Gastrocnemius medialis (tissue), 4 donors: ENCODE data around the gene CACNA1G. TPM values are rescaled to one million over a fixed set of nuclear protein-coding genes. Genes with fewer than 3 reads are reported as not detected.

ENCODE experiments used
- ATAC-seq, 2 donors: fragments of 150-250 bp; one replicate each; pipeline ENCODE4 v1.9.1; 2016
- DNase-seq, 2 donors: peaks; one replicate each; pipeline ENCODE4 v3.0.0-alpha.2; 2019
- H3K27ac ChIP-seq, 4 donors: fragments of 200-600 bp; sonication (generic); 1 replicate in 1 of 4; 2 replicates in 3 of 4; pipeline ENCODE4 v1.5.1; 2016 to 2018; ENCODE audit warnings: mild to moderate bottlenecking in 2 of 4, moderate library complexity in 1 of 4
- H3K27me3 ChIP-seq, 3 donors: fragments of 200-600 bp; sonication (generic) in 2 of 3; 1 replicate in 1 of 3; 2 replicates in 2 of 3; pipeline versions ENCODE4 v1.5.1 to v1.6.0; 2016 to 2019; ENCODE audit warnings: mild to moderate bottlenecking in 1 of 3, moderate library complexity in 1 of 3
- H3K36me3 ChIP-seq, 2 donors: fragments of 200-600 bp; sonication (generic) in 1 of 2; one replicate each; pipeline ENCODE4 v1.5.1; 2017 to 2018
- H3K4me1 ChIP-seq, 2 donors: fragments of 200-600 bp; sonication (generic) in 1 of 2; one replicate each; pipeline ENCODE4 v1.5.1; 2016 to 2017; ENCODE audit warnings: mild to moderate bottlenecking in 2 of 2
- H3K4me3 ChIP-seq, 4 donors: fragments of 200-600 bp; sonication (generic) in 3 of 4; 1 replicate in 1 of 4; 2 replicates in 3 of 4; pipeline ENCODE4 v1.5.1; 2016 to 2019; ENCODE audit warnings: mild to moderate bottlenecking in 2 of 4
- H3K9me3 ChIP-seq, 3 donors: fragments of 200-600 bp; sonication (generic) in 2 of 3; 1 replicate in 1 of 3; 2 replicates in 2 of 3; pipeline ENCODE4 v1.5.1; 2016 to 2019
- CTCF ChIP-seq, 5 experiments: fragments of 450-650 bp in 3 of 5; fragments of 200-600 bp in 2 of 5; sonication (generic) in 2 of 5; IDR thresholded peaks in 4 of 5; conservative IDR thresholded peaks in 1 of 5; 1 replicate in 4 of 5; 2 replicates in 1 of 5; pipeline ENCODE4 v1.5.1; 2016 to 2019; ENCODE audit warnings: antibody characterized with exemption in 5 of 5, mild to moderate bottlenecking in 3 of 5, moderate library complexity in 3 of 5
- POLR2A ChIP-seq, 2 donors: fragments of 450-650 bp; IDR thresholded peaks; one replicate each; pipeline ENCODE4 v1.6.1; 2017; ENCODE audit warnings: antibody characterized with exemption in 2 of 2, mild to moderate bottlenecking in 2 of 2, moderate library complexity in 2 of 2
- in situ Hi-C, 4 donors: fragments of 200-750 bp; cut with MboI; loops; one replicate each; pipeline versions ENCODE4 v1.15.0 to v1.8.0; 2017; ENCODE audit warnings: low sequenced_read_pairs in 4 of 4
- intact Hi-C: fragments of 100-400 bp; cut with DNase I; formaldehyde crosslinking; loops from one replicate; pipeline ENCODE4 v1.15.1; 2023; ENCODE audit warnings: low total_unique reads
- total RNA-seq, 4 donors: library from RNA; depleted of rRNA; stranded (reverse); fragments of >200 nt; gene quantifications; one replicate each; pipeline versions ENCODE4 v1.1.0 to v1.2.3, GENCODE V29; 2016

The CACNA1G gene
- total RNA-seq, 4 donors from 2014 or later = 0.09 to 0.10 TPM; not detected in 2

GRCh38 chr17:50578173-50578572, 17.7 kb downstream of the CACNA1G start:
- DNase-seq (no peak), ATAC-seq (no peak)
- intact Hi-C loops (no loop called here), in situ Hi-C loops (no loop called here)
- H3K27me3 ChIP-seq = no peaks in the 10 kb centered on the region
- no peaks in the 10 kb centered on the region for H3K36me3 ChIP-seq
- no peaks in the 10 kb centered on the region for H3K9me3 ChIP-seq
- H3K4me3 ChIP-seq = no peak overlapping the region
- H3K27ac ChIP-seq = no peak overlapping the region
- no peak for TF ChIP-seq CTCF (IDR thresholded peaks at IDR 0.05 in 4 of 5, conservative IDR thresholded peaks at IDR 0.05 in 1 of 5)
- TF ChIP-seq POLR2A (IDR thresholded peaks at IDR 0.05) = no peak
- H3K4me1 ChIP-seq = peaks cover 0 to 10% of the 10 kb centered on the region in 2 donors

- in situ Hi-C loops = no loop called here
- H3K27ac ChIP-seq = no peak overlapping the region
- peaks cover 0 to 12% of the 10 kb centered on the region in 2 donors for H3K4me1 ChIP-seq
- intact Hi-C loops = no loop called here
- H3K4me3 ChIP-seq = no peak overlapping the region
- H3K27me3 ChIP-seq = no peaks in the 10 kb centered on the region
- DNase-seq (no peak), ATAC-seq (no peak)
- H3K9me3 ChIP-seq = no peaks in the 10 kb centered on the region
- no peaks in the 10 kb centered on the region for H3K36me3 ChIP-seq
- no peak for TF ChIP-seq POLR2A (IDR thresholded peaks at IDR 0.05)
- no peak for TF ChIP-seq CTCF (IDR thresholded peaks at IDR 0.05 in 4 of 5, conservative IDR thresholded peaks at IDR 0.05 in 1 of 5)
Measured at GRCh38 chr17:50579399-50579798, 18.9 kb downstream of the CACNA1G start.

GRCh38 chr17:50580646-50581045, 20.1 kb downstream of the CACNA1G start:
- no peak for TF ChIP-seq POLR2A (IDR thresholded peaks at IDR 0.05)
- no peak for TF ChIP-seq CTCF (IDR thresholded peaks at IDR 0.05 in 4 of 5, conservative IDR thresholded peaks at IDR 0.05 in 1 of 5)
- DNase-seq (no peak), ATAC-seq (no peak)
- H3K27me3 ChIP-seq = no peaks in the 10 kb centered on the region
- intact Hi-C loops = no loop called here
- H3K9me3 ChIP-seq = no peaks in the 10 kb centered on the region
- H3K27ac ChIP-seq = no peak overlapping the region
- H3K4me3 ChIP-seq = no peak overlapping the region
- peaks cover 0 to 12% of the 10 kb centered on the region in 2 donors for H3K4me1 ChIP-seq
- in situ Hi-C loops = no loop called here
- no peaks in the 10 kb centered on the region for H3K36me3 ChIP-seq

GRCh38 chr17:50581316-50581715, 20.8 kb downstream of the CACNA1G start:
- no peak for TF ChIP-seq POLR2A (IDR thresholded peaks at IDR 0.05)
- TF ChIP-seq CTCF (IDR thresholded peaks at IDR 0.05 in 4 of 5, conservative IDR thresholded peaks at IDR 0.05 in 1 of 5) = no peak
- Histone ChIP-seq H3K27me3 (no peaks in the 10 kb centered on the region), H3K36me3 (no peaks in the 10 kb centered on the region), H3K27ac (no peak overlapping the region), H3K9me3 (no peaks in the 10 kb centered on the region), H3K4me1 (peaks cover 0 to 12% of the 10 kb centered on the region in 2 donors), H3K4me3 (no peak overlapping the region)
- ATAC-seq (no peak), DNase-seq (no peak)
- intact Hi-C loops = no loop called here
- in situ Hi-C loops = no loop called here

- H3K27ac ChIP-seq = no peak overlapping the region
Measured at GRCh38 chr17:50582741-50583140, 22.2 kb downstream of the CACNA1G start.

More at GRCh38 chr17:50582741-50583140, 22.2 kb downstream of the CACNA1G start:
- H3K4me3 ChIP-seq = no peak overlapping the region
- peaks cover 0 to 12% of the 10 kb centered on the region in 2 donors for H3K4me1 ChIP-seq
- H3K36me3 ChIP-seq = no peaks in the 10 kb centered on the region
- in situ Hi-C loops = no loop called here
- no peaks in the 10 kb centered on the region for H3K27me3 ChIP-seq
- intact Hi-C loops = no loop called here
- DNase-seq = peak in 1 of 2 donors; percentile 30
- peak; percentile 71 to 92 for ATAC-seq
- H3K9me3 ChIP-seq = no peaks in the 10 kb centered on the region
- no peak for TF ChIP-seq CTCF (IDR thresholded peaks at IDR 0.05 in 4 of 5, conservative IDR thresholded peaks at IDR 0.05 in 1 of 5)
- TF ChIP-seq POLR2A (IDR thresholded peaks at IDR 0.05) = no peak
